H9 (cell line): ENCODE data around the gene NCAN. TPM values are rescaled to one million over a fixed set of nuclear protein-coding genes. Genes with fewer than 3 reads are reported as not detected.

Source experiments
- DNase-seq: peaks from one replicate; pipeline ENCODE4 v3.0.0-alpha.2; 2017
- H2AFZ ChIP-seq: one replicate; pipeline ENCODE4 v1.6.1; 2013; ENCODE audit warnings: mild to moderate bottlenecking, low read length, control low read depth, moderate library complexity
- H2AK5ac ChIP-seq: 2 replicates; pipeline ENCODE4 v1.6.1; 2013; ENCODE audit warnings: low read length, control low read depth, mixed read lengths; ENCODE audit not compliant: insufficient read length
- H2BK120ac ChIP-seq: one replicate; pipeline ENCODE4 v1.6.1; 2013; ENCODE audit warnings: low read depth, mild to moderate bottlenecking, low read length, control low read depth, inconsistent platforms; ENCODE audit not compliant: poor library complexity, severe bottlenecking
- H2BK12ac ChIP-seq: 2 replicates; pipeline ENCODE4 v1.6.1; 2013; ENCODE audit warnings: low read length, control low read depth, mixed read lengths, low read depth; ENCODE audit not compliant: insufficient read length
- H2BK15ac ChIP-seq: 2 replicates; pipeline ENCODE4 v1.6.1; 2013; ENCODE audit warnings: low read depth, low read length, control low read depth
- H2BK20ac ChIP-seq: one replicate; pipeline ENCODE4 v1.6.1; 2013; ENCODE audit warnings: low read depth, mild to moderate bottlenecking, low read length, control low read depth, inconsistent platforms; ENCODE audit not compliant: poor library complexity, severe bottlenecking
- H2BK5ac ChIP-seq: 2 replicates; pipeline ENCODE4 v1.6.1; 2013; ENCODE audit warnings: low read length, control low read depth, mixed read lengths; ENCODE audit not compliant: insufficient read length
- H3K14ac ChIP-seq: 2 replicates; pipeline ENCODE4 v1.6.1; 2013; ENCODE audit warnings: low read length, control low read depth; ENCODE audit not compliant: insufficient read depth
- H3K18ac ChIP-seq: 2 replicates; pipeline ENCODE4 v1.6.1; 2013; ENCODE audit warnings: low read depth, mild to moderate bottlenecking, mixed read lengths, low read length, control low read depth; ENCODE audit not compliant: insufficient read length
- H3K23ac ChIP-seq: 2 replicates; pipeline ENCODE4 v1.6.1; 2013; ENCODE audit warnings: low read length, control low read depth, mixed read lengths, low read depth; ENCODE audit not compliant: insufficient read length
- H3K23me2 ChIP-seq: 2 replicates; pipeline ENCODE4 v1.6.1; 2013; ENCODE audit warnings: low read depth, mild to moderate bottlenecking, mixed read lengths, low read length, control low read depth; ENCODE audit not compliant: insufficient read length, poor library complexity, severe bottlenecking
- H3K27ac ChIP-seq: 2 replicates; pipeline ENCODE4 v1.5.1; 2013; ENCODE audit warnings: low read length, control low read depth, mixed read lengths, low read depth; ENCODE audit not compliant: insufficient read length
- H3K27me3 ChIP-seq: 2 replicates; pipeline ENCODE4 v1.6.1; 2013; ENCODE audit warnings: low read length, control low read depth, inconsistent platforms; ENCODE audit not compliant: insufficient read depth
- H3K4ac ChIP-seq: 2 replicates; pipeline ENCODE4 v1.6.1; 2013; ENCODE audit warnings: low read depth, mild to moderate bottlenecking, control low read depth, inconsistent platforms, low read length, moderate library complexity
- H3K4me1 ChIP-seq: 2 replicates; pipeline ENCODE4 v1.6.1; 2013; ENCODE audit warnings: low read length, control low read depth, inconsistent platforms; ENCODE audit not compliant: insufficient read depth
- H3K4me2 ChIP-seq: 2 replicates; pipeline ENCODE4 v1.6.1; 2013; ENCODE audit warnings: low read length, control low read depth, mixed read lengths; ENCODE audit not compliant: insufficient read length, insufficient read depth
- H3K56ac ChIP-seq: 2 replicates; pipeline ENCODE4 v1.6.1; 2013; ENCODE audit warnings: low read depth, mild to moderate bottlenecking, mixed read lengths, low read length, control low read depth; ENCODE audit not compliant: insufficient read length
- H3K79me1 ChIP-seq: 2 replicates; pipeline ENCODE4 v1.6.1; 2013; ENCODE audit warnings: low read depth, mild to moderate bottlenecking, moderate library complexity, low read length, control low read depth, inconsistent platforms; ENCODE audit not compliant: insufficient read depth, poor library complexity, severe bottlenecking
- H3K79me2 ChIP-seq: 2 replicates; pipeline ENCODE4 v1.6.1; 2013; ENCODE audit warnings: low read length, control low read depth, inconsistent platforms; ENCODE audit not compliant: insufficient read depth
- H3K9ac ChIP-seq: 2 replicates; pipeline ENCODE4 v1.6.1; 2013; ENCODE audit warnings: low read length, control low read depth, mixed read lengths; ENCODE audit not compliant: insufficient read length; ENCODE audit errors: extremely low read depth
- H3K9me3 ChIP-seq: one replicate; pipeline ENCODE4 v1.6.1; 2013; ENCODE audit warnings: low read depth, low read length, inconsistent platforms; ENCODE audit not compliant: control insufficient read depth
- H3T11ph ChIP-seq: one replicate; pipeline ENCODE4 v1.6.1; 2013; ENCODE audit warnings: mild to moderate bottlenecking, low read length, control low read depth, inconsistent platforms
- H4K20me1 ChIP-seq: one replicate; pipeline ENCODE4 v1.6.1; 2013; ENCODE audit not compliant: control insufficient read depth, insufficient read length, insufficient read depth
- H4K5ac ChIP-seq: 2 replicates; pipeline ENCODE4 v1.6.1; 2013; ENCODE audit warnings: low read depth, mild to moderate bottlenecking, mixed read lengths, low read length, control low read depth; ENCODE audit not compliant: insufficient read length
- H4K8ac ChIP-seq: replicated peaks from 2 replicates; pipeline ENCODE4 v1.6.1; 2013; ENCODE audit warnings: low read length, control low read depth, mixed read lengths, low read depth; ENCODE audit not compliant: insufficient read length
- H4K91ac ChIP-seq: 2 replicates; pipeline ENCODE4 v1.6.1; 2013; ENCODE audit warnings: low read depth, mild to moderate bottlenecking, moderate library complexity, mixed read lengths, low read length, control low read depth; ENCODE audit not compliant: insufficient read length
- H3K27ac Mint-ChIP-seq, 3 experiments: 2 replicates in 2 of 3; 3 replicates in 1 of 3; pipeline ENCODE4 v1.8.0; 2020 to 2021; ENCODE audit warnings: mixed read lengths in 3 of 3, mild to moderate bottlenecking in 1 of 3, moderate library complexity in 1 of 3
- H3K27me3 Mint-ChIP-seq: 2 replicates; pipeline ENCODE4 v1.8.0; 2021; ENCODE audit warnings: low read depth, mild to moderate bottlenecking, moderate library complexity, mixed read lengths
- H3K36me3 Mint-ChIP-seq, 3 experiments: 2 replicates in 2 of 3; 3 replicates in 1 of 3; pipeline ENCODE4 v1.8.0; 2020 to 2021; ENCODE audit warnings: low read depth in 3 of 3, mixed read lengths in 3 of 3; ENCODE audit not compliant: insufficient read depth in 1 of 3
- H3K4me1 Mint-ChIP-seq, 2 experiments: 2 replicates each; pipeline ENCODE4 v1.8.0; 2020; ENCODE audit warnings: mixed read lengths in 2 of 2
- H3K4me3 Mint-ChIP-seq, 2 experiments: 2 replicates in 1 of 2; 3 replicates in 1 of 2; pipeline ENCODE4 v1.8.0; 2020 to 2021; ENCODE audit warnings: mild to moderate bottlenecking in 2 of 2, mixed read lengths in 2 of 2, moderate library complexity in 1 of 2
- H3K9me3 Mint-ChIP-seq, 2 experiments: 2 replicates in 1 of 2; 3 replicates in 1 of 2; pipeline ENCODE4 v1.8.0; 2020; ENCODE audit warnings: mild to moderate bottlenecking in 2 of 2, mixed read lengths in 2 of 2, moderate library complexity in 1 of 2
- CTCF ChIP-seq: fragments of 200-600 bp; sonication (generic); conservative IDR thresholded peaks from 3 replicates; pipeline ENCODE4 v1.8.0; 2021; ENCODE audit warnings: antibody characterized with exemption, mild to moderate bottlenecking
- WGBS: extraction: QIAGEN DNeasy Blood & Tissue Kit; methylation state at CpG from one replicate; pipeline ENCODE4 v1.1.7; 2013; ENCODE audit warnings: missing lambda C conversion rate, low lambda C conversion rate, mixed read lengths; ENCODE audit not compliant: insufficient read length; ENCODE audit errors: extremely low coverage; 5-methylcytosine and 5-hydroxymethylcytosine counted together
- total RNA-seq: library from RNA; stranded (reverse); gene quantifications from 2 replicates; pipeline ENCODE4 v1.2.1, GENCODE V29; 2021

Gene NCAN
- total RNA-seq, 1 experiment from 2014 or later, result 1.6 TPM

DNA sequence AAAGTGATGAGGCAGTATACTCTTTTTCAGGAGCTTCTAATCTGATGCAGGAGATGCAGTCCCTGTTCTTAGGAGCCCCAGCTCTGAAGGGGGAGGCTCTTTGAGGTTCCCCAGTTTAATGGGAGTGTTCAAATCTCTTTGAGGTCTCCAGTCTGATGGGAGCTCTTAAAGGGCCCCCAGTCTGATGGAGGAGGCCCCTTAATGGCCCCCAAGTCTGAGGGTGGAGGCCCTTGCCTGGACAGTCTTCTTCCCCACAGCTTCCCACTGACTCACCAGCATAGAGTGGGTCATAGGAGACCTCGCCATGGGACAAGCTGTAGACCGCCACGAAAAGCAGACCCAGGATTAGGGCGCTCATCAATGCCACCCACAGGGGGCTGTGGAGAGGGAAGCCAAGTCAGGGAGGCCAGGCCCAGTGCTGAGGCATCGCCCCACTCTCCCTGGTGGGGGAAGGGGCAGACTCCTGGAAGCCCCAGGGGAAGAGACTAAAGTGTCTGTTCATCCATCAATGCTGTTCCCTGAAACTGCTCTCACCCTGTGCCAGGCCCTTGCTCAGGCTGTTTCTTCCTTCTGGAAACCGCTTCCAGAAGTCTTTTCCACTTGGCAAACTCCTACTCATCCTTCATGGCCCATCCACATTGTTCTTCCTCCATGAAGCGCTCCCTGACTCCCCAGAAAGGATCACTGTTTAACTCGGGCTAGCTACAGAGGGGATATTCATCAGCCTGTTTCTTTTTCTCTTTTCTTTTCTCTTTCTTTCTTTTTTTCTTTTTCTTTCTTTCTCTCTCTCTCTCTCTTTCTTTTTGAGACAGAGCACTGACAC, 59.2 kb downstream of the NCAN start:
- Mint-ChIP-seq H3K27ac (no peak overlapping the region), H3K36me3 (peaks cover 0 to 3% (median 0%) of the 10 kb centered on the region in 3 experiments; a peak in 1 of 7 replicates)
- no peak overlapping the region for H2AK5ac ChIP-seq

More for the DNA sequence above, 59.2 kb downstream of the NCAN start:
- H3K4me1 ChIP-seq, result no peaks in the 10 kb centered on the region; the same call in 1 of the 2 replicates
- no peak overlapping the region for H2BK15ac ChIP-seq
- H3K23ac ChIP-seq, result no peak overlapping the region
- no peak overlapping the region for H4K91ac ChIP-seq
- no peak overlapping the region for H3T11ph ChIP-seq
- Mint-ChIP-seq H3K4me1 (peaks cover 10 to 16% of the 10 kb centered on the region in 2 experiments), H3K4me3 (no peak overlapping the region; a peak in 1 of 5 replicates), H3K9me3 (no peaks in the 10 kb centered on the region), H3K27me3 (peaks cover 40% of the 10 kb centered on the region)
- no peak for TF ChIP-seq CTCF
- H4K8ac ChIP-seq, result no peak overlapping the region
- peaks cover 7% of the 10 kb centered on the region for H3K23me2 ChIP-seq
- no peaks in the 10 kb centered on the region for H3K79me2 ChIP-seq
- no peak for DNase-seq
- no peak overlapping the region for H4K5ac ChIP-seq
- H3K9me3 ChIP-seq, result no peaks in the 10 kb centered on the region
- H3K27ac ChIP-seq, result no peak overlapping the region
- H2BK12ac ChIP-seq, result no peak overlapping the region
- H2BK5ac ChIP-seq, result no peak overlapping the region
- no CpG with 5 or more reads among the region's 8 CpGs for WGBS
- H2BK120ac ChIP-seq, result no peak overlapping the region
- no peak overlapping the region for H2BK20ac ChIP-seq
- no peak overlapping the region for H3K14ac ChIP-seq
- H3K56ac ChIP-seq, result no peak overlapping the region
- H4K20me1 ChIP-seq, result no peaks in the 10 kb centered on the region
- no peak overlapping the region for H3K18ac ChIP-seq
- H3K79me1 ChIP-seq, result no peaks in the 10 kb centered on the region
- no peak overlapping the region for H3K9ac ChIP-seq
- peaks cover 2% of the 10 kb centered on the region; the same call in 1 of the 2 replicates for H3K27me3 ChIP-seq
- H3K4me2 ChIP-seq, result no peak overlapping the region
- no peak overlapping the region for H3K4ac ChIP-seq
- H2AFZ ChIP-seq, result no peak overlapping the region
